H9 (cell line): Measurements from ENCODE around the gene APOL6. TPM values are rescaled to one million over a fixed set of nuclear protein-coding genes. Genes with fewer than 3 reads are reported as not detected.
A peak's percentile ranks its signal among the peaks of the same experiment; 100 is the strongest.

ENCODE experiments used
- DNase-seq: peaks from one replicate; pipeline ENCODE4 v3.0.0-alpha.2; 2017
- H2AFZ ChIP-seq: one replicate; pipeline ENCODE4 v1.6.1; 2013; ENCODE audit warnings: mild to moderate bottlenecking, low read length, control low read depth, moderate library complexity
- H2AK5ac ChIP-seq: 2 replicates; pipeline ENCODE4 v1.6.1; 2013; ENCODE audit warnings: low read length, control low read depth, mixed read lengths; ENCODE audit not compliant: insufficient read length
- H2BK120ac ChIP-seq: one replicate; pipeline ENCODE4 v1.6.1; 2013; ENCODE audit warnings: low read depth, mild to moderate bottlenecking, low read length, control low read depth, inconsistent platforms; ENCODE audit not compliant: poor library complexity, severe bottlenecking
- H2BK12ac ChIP-seq: 2 replicates; pipeline ENCODE4 v1.6.1; 2013; ENCODE audit warnings: low read length, control low read depth, mixed read lengths, low read depth; ENCODE audit not compliant: insufficient read length
- H2BK15ac ChIP-seq: 2 replicates; pipeline ENCODE4 v1.6.1; 2013; ENCODE audit warnings: low read depth, low read length, control low read depth
- H2BK20ac ChIP-seq: one replicate; pipeline ENCODE4 v1.6.1; 2013; ENCODE audit warnings: low read depth, mild to moderate bottlenecking, low read length, control low read depth, inconsistent platforms; ENCODE audit not compliant: poor library complexity, severe bottlenecking
- H2BK5ac ChIP-seq: 2 replicates; pipeline ENCODE4 v1.6.1; 2013; ENCODE audit warnings: low read length, control low read depth, mixed read lengths; ENCODE audit not compliant: insufficient read length
- H3K14ac ChIP-seq: 2 replicates; pipeline ENCODE4 v1.6.1; 2013; ENCODE audit warnings: low read length, control low read depth; ENCODE audit not compliant: insufficient read depth
- H3K18ac ChIP-seq: 2 replicates; pipeline ENCODE4 v1.6.1; 2013; ENCODE audit warnings: low read depth, mild to moderate bottlenecking, mixed read lengths, low read length, control low read depth; ENCODE audit not compliant: insufficient read length
- H3K23ac ChIP-seq: 2 replicates; pipeline ENCODE4 v1.6.1; 2013; ENCODE audit warnings: low read length, control low read depth, mixed read lengths, low read depth; ENCODE audit not compliant: insufficient read length
- H3K23me2 ChIP-seq: 2 replicates; pipeline ENCODE4 v1.6.1; 2013; ENCODE audit warnings: low read depth, mild to moderate bottlenecking, mixed read lengths, low read length, control low read depth; ENCODE audit not compliant: insufficient read length, poor library complexity, severe bottlenecking
- H3K27ac ChIP-seq: 2 replicates; pipeline ENCODE4 v1.5.1; 2013; ENCODE audit warnings: low read length, control low read depth, mixed read lengths, low read depth; ENCODE audit not compliant: insufficient read length
- H3K27me3 ChIP-seq: 2 replicates; pipeline ENCODE4 v1.6.1; 2013; ENCODE audit warnings: low read length, control low read depth, inconsistent platforms; ENCODE audit not compliant: insufficient read depth
- H3K4ac ChIP-seq: 2 replicates; pipeline ENCODE4 v1.6.1; 2013; ENCODE audit warnings: low read depth, mild to moderate bottlenecking, control low read depth, inconsistent platforms, low read length, moderate library complexity
- H3K4me1 ChIP-seq: 2 replicates; pipeline ENCODE4 v1.6.1; 2013; ENCODE audit warnings: low read length, control low read depth, inconsistent platforms; ENCODE audit not compliant: insufficient read depth
- H3K4me2 ChIP-seq: 2 replicates; pipeline ENCODE4 v1.6.1; 2013; ENCODE audit warnings: low read length, control low read depth, mixed read lengths; ENCODE audit not compliant: insufficient read length, insufficient read depth
- H3K56ac ChIP-seq: 2 replicates; pipeline ENCODE4 v1.6.1; 2013; ENCODE audit warnings: low read depth, mild to moderate bottlenecking, mixed read lengths, low read length, control low read depth; ENCODE audit not compliant: insufficient read length
- H3K79me1 ChIP-seq: 2 replicates; pipeline ENCODE4 v1.6.1; 2013; ENCODE audit warnings: low read depth, mild to moderate bottlenecking, moderate library complexity, low read length, control low read depth, inconsistent platforms; ENCODE audit not compliant: insufficient read depth, poor library complexity, severe bottlenecking
- H3K79me2 ChIP-seq: 2 replicates; pipeline ENCODE4 v1.6.1; 2013; ENCODE audit warnings: low read length, control low read depth, inconsistent platforms; ENCODE audit not compliant: insufficient read depth
- H3K9ac ChIP-seq: 2 replicates; pipeline ENCODE4 v1.6.1; 2013; ENCODE audit warnings: low read length, control low read depth, mixed read lengths; ENCODE audit not compliant: insufficient read length; ENCODE audit errors: extremely low read depth
- H3K9me3 ChIP-seq: one replicate; pipeline ENCODE4 v1.6.1; 2013; ENCODE audit warnings: low read depth, low read length, inconsistent platforms; ENCODE audit not compliant: control insufficient read depth
- H3T11ph ChIP-seq: one replicate; pipeline ENCODE4 v1.6.1; 2013; ENCODE audit warnings: mild to moderate bottlenecking, low read length, control low read depth, inconsistent platforms
- H4K20me1 ChIP-seq: one replicate; pipeline ENCODE4 v1.6.1; 2013; ENCODE audit not compliant: control insufficient read depth, insufficient read length, insufficient read depth
- H4K5ac ChIP-seq: 2 replicates; pipeline ENCODE4 v1.6.1; 2013; ENCODE audit warnings: low read depth, mild to moderate bottlenecking, mixed read lengths, low read length, control low read depth; ENCODE audit not compliant: insufficient read length
- H4K8ac ChIP-seq: replicated peaks from 2 replicates; pipeline ENCODE4 v1.6.1; 2013; ENCODE audit warnings: low read length, control low read depth, mixed read lengths, low read depth; ENCODE audit not compliant: insufficient read length
- H4K91ac ChIP-seq: 2 replicates; pipeline ENCODE4 v1.6.1; 2013; ENCODE audit warnings: low read depth, mild to moderate bottlenecking, moderate library complexity, mixed read lengths, low read length, control low read depth; ENCODE audit not compliant: insufficient read length
- H3K27ac Mint-ChIP-seq, 3 experiments: 2 replicates in 2 of 3; 3 replicates in 1 of 3; pipeline ENCODE4 v1.8.0; 2020 to 2021; ENCODE audit warnings: mixed read lengths in 3 of 3, mild to moderate bottlenecking in 1 of 3, moderate library complexity in 1 of 3
- H3K27me3 Mint-ChIP-seq: 2 replicates; pipeline ENCODE4 v1.8.0; 2021; ENCODE audit warnings: low read depth, mild to moderate bottlenecking, moderate library complexity, mixed read lengths
- H3K36me3 Mint-ChIP-seq, 3 experiments: 2 replicates in 2 of 3; 3 replicates in 1 of 3; pipeline ENCODE4 v1.8.0; 2020 to 2021; ENCODE audit warnings: low read depth in 3 of 3, mixed read lengths in 3 of 3; ENCODE audit not compliant: insufficient read depth in 1 of 3
- H3K4me1 Mint-ChIP-seq, 2 experiments: 2 replicates each; pipeline ENCODE4 v1.8.0; 2020; ENCODE audit warnings: mixed read lengths in 2 of 2
- H3K4me3 Mint-ChIP-seq, 2 experiments: 2 replicates in 1 of 2; 3 replicates in 1 of 2; pipeline ENCODE4 v1.8.0; 2020 to 2021; ENCODE audit warnings: mild to moderate bottlenecking in 2 of 2, mixed read lengths in 2 of 2, moderate library complexity in 1 of 2
- H3K9me3 Mint-ChIP-seq, 2 experiments: 2 replicates in 1 of 2; 3 replicates in 1 of 2; pipeline ENCODE4 v1.8.0; 2020; ENCODE audit warnings: mild to moderate bottlenecking in 2 of 2, mixed read lengths in 2 of 2, moderate library complexity in 1 of 2
- WGBS: extraction: QIAGEN DNeasy Blood & Tissue Kit; methylation state at CpG from one replicate; pipeline ENCODE4 v1.1.7; 2013; ENCODE audit warnings: missing lambda C conversion rate, low lambda C conversion rate, mixed read lengths; ENCODE audit not compliant: insufficient read length; ENCODE audit errors: extremely low coverage; 5-methylcytosine and 5-hydroxymethylcytosine counted together
- total RNA-seq: library from RNA; stranded (reverse); gene quantifications from 2 replicates; pipeline ENCODE4 v1.2.1, GENCODE V29; 2021
- TF ChIP-seq, protein P1 (sequence below): fragments of 200-600 bp; sonication (generic); conservative IDR thresholded peaks from 3 replicates; pipeline ENCODE4 v1.8.0; 2021; ENCODE audit warnings: antibody characterized with exemption, mild to moderate bottlenecking

The APOL6 gene
- total RNA-seq, 1 experiment from 2014 or later, result 0.07 TPM

GRCh38 chr22:35601743-35602615 lies 46.3 kb upstream of the APOL6 start:
- H3K27me3 Mint-ChIP-seq, result peaks cover 6% of the 10 kb centered on the region
- Histone ChIP-seq H3T11ph (no peak overlapping the region), H2BK120ac (no peak overlapping the region), H3K79me2 (no peaks in the 10 kb centered on the region), H3K4me1 (no peaks in the 10 kb centered on the region), H3K79me1 (no peaks in the 10 kb centered on the region), H3K4me2 (no peak overlapping the region), H3K4ac (no peak overlapping the region), H3K9me3 (no peaks in the 10 kb centered on the region), H3K23me2 (no peaks in the 10 kb centered on the region), H3K23ac (no peak overlapping the region), H3K56ac (no peak overlapping the region), H2AFZ (no peak overlapping the region), H2BK12ac (no peak overlapping the region), H2BK20ac (no peak overlapping the region), H2BK15ac (no peak overlapping the region), H4K5ac (no peak overlapping the region), H3K27me3 (no peaks in the 10 kb centered on the region), H3K14ac (no peak overlapping the region), H4K8ac (no peak overlapping the region), H4K20me1 (no peaks in the 10 kb centered on the region), H2BK5ac (no peak overlapping the region), H4K91ac (no peak overlapping the region), H3K18ac (no peak overlapping the region), H2AK5ac (no peak overlapping the region), H3K9ac (no peak overlapping the region), H3K27ac (no peak overlapping the region)
- H3K4me3 Mint-ChIP-seq, result no peak overlapping the region
- no peak for DNase-seq
- H3K36me3 Mint-ChIP-seq, result no peaks in the 10 kb centered on the region
- WGBS, result no CpG with 5 or more reads among the region's 9 CpGs
- H3K27ac Mint-ChIP-seq, result peak overlapping the region in 1 of 3 experiments; percentile 27; a peak in 2 of 7 replicates
- peaks cover 2 to 4% of the 10 kb centered on the region in 2 experiments; a peak in 1 of 4 replicates for H3K4me1 Mint-ChIP-seq
- TF ChIP-seq, protein P1, sequence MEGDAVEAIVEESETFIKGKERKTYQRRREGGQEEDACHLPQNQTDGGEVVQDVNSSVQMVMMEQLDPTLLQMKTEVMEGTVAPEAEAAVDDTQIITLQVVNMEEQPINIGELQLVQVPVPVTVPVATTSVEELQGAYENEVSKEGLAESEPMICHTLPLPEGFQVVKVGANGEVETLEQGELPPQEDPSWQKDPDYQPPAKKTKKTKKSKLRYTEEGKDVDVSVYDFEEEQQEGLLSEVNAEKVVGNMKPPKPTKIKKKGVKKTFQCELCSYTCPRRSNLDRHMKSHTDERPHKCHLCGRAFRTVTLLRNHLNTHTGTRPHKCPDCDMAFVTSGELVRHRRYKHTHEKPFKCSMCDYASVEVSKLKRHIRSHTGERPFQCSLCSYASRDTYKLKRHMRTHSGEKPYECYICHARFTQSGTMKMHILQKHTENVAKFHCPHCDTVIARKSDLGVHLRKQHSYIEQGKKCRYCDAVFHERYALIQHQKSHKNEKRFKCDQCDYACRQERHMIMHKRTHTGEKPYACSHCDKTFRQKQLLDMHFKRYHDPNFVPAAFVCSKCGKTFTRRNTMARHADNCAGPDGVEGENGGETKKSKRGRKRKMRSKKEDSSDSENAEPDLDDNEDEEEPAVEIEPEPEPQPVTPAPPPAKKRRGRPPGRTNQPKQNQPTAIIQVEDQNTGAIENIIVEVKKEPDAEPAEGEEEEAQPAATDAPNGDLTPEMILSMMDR, result no peak
- no peaks in the 10 kb centered on the region for H3K9me3 Mint-ChIP-seq
